CD4-positive, alpha-beta memory T cell (primary cell): Measurements from ENCODE around the gene CELF3. TPM values are rescaled to one million over a fixed set of nuclear protein-coding genes. Genes with fewer than 3 reads are reported as not detected.
"Not testable (repeated sequence)": the region's sequence is repeated elsewhere in the genome, so short reads cannot be mapped to it uniquely, and the experiment has no call there.

Experiments
- CTCF ChIA-PET: fragments of 350-600 bp; sonication (Branson Sonifier 250); formaldehyde crosslinking; loops from one replicate; lab custom pipeline; 2021; ENCODE audit warnings: inconsistent platforms; ENCODE audit not compliant: partially characterized antibody; lab: Charles Lee
- POLR2A ChIA-PET: fragments of 350-600 bp; sonication (Branson Sonifier 250); formaldehyde crosslinking; loops from one replicate; lab custom pipeline; 2021; ENCODE audit not compliant: partially characterized antibody; lab: Charles Lee
- DNase-seq, 5 donors: peaks; one replicate each; pipeline versions ENCODE4 v3.0.0 to v3.0.0-alpha.2; 2020 to 2022; ENCODE audit warnings: mixed read lengths in 1 of 5
- H3K27ac ChIP-seq: one replicate; pipeline ENCODE4 v1.7.0; 2013; ENCODE audit warnings: low read depth, low read length
- H3K27me3 ChIP-seq: 2 replicates; pipeline ENCODE4 v1.7.0; 2013; ENCODE audit warnings: mild to moderate bottlenecking, low read length, moderate library complexity; ENCODE audit not compliant: insufficient read depth
- H3K36me3 ChIP-seq: 2 replicates; pipeline ENCODE4 v1.7.0; 2013; ENCODE audit warnings: mild to moderate bottlenecking, low read length, moderate library complexity; ENCODE audit not compliant: insufficient read depth
- H3K4me1 ChIP-seq: 2 replicates; pipeline ENCODE4 v1.7.0; 2013; ENCODE audit warnings: mild to moderate bottlenecking, low read length, moderate library complexity; ENCODE audit not compliant: insufficient read depth
- H3K4me3 ChIP-seq, 2 donors: one replicate each; pipeline ENCODE4 v1.7.0; 2013; ENCODE audit warnings: low read length in 2 of 2, mild to moderate bottlenecking in 1 of 2
- H3K9me3 ChIP-seq, 2 donors: one replicate each; pipeline ENCODE4 v1.7.0; 2013; ENCODE audit warnings: low read length in 2 of 2, control low read depth in 1 of 2; ENCODE audit not compliant: control insufficient read depth in 1 of 2
- H3K27ac Mint-ChIP-seq, 7 donors: one replicate each; pipeline ENCODE4 v1.8.0; 2020 to 2021; ENCODE audit warnings: mixed read lengths in 7 of 7, mild to moderate bottlenecking in 6 of 7, inconsistent platforms in 3 of 7, moderate library complexity in 3 of 7
- H3K27me3 Mint-ChIP-seq, 2 donors: one replicate each; pipeline ENCODE4 v1.8.0; 2020 to 2021; ENCODE audit warnings: mixed read lengths in 2 of 2
- H3K36me3 Mint-ChIP-seq, 2 donors: one replicate each; pipeline ENCODE4 v1.8.0; 2020 to 2021; ENCODE audit warnings: mixed read lengths in 2 of 2, inconsistent platforms in 1 of 2, mild to moderate bottlenecking in 1 of 2
- H3K4me1 Mint-ChIP-seq, 4 donors: one replicate each; pipeline ENCODE4 v1.8.0; 2020 to 2021; ENCODE audit warnings: mixed read lengths in 4 of 4, mild to moderate bottlenecking in 1 of 4
- H3K4me3 Mint-ChIP-seq, 8 donors: one replicate each; pipeline ENCODE4 v1.8.0; 2020 to 2021; ENCODE audit warnings: mixed read lengths in 8 of 8, mild to moderate bottlenecking in 7 of 8, moderate library complexity in 6 of 8, inconsistent platforms in 3 of 8
- H3K9me3 Mint-ChIP-seq, 8 donors: one replicate each; pipeline ENCODE4 v1.8.0; 2020 to 2021; ENCODE audit warnings: mixed read lengths in 8 of 8, mild to moderate bottlenecking in 5 of 8, inconsistent platforms in 3 of 8, moderate library complexity in 1 of 8
- intact Hi-C: fragments of 100-400 bp; cut with micrococcal nuclease; formaldehyde crosslinking; loops from one replicate; pipeline ENCODE4 v1.15.1; 2023
- polyA plus RNA-seq, 2 donors: library from polyadenylated mRNA; unstranded; fragments of 300-500 nt; fragmentation: Illumina TruSeq; gene quantifications; one replicate each; pipeline ENCODE4 v1.2.3, GENCODE V29; 2021
- total RNA-seq, 2 experiments: library from RNA; stranded (reverse); gene quantifications; one replicate each; pipeline ENCODE4 v1.2.3, GENCODE V29; 2021

The CELF3 gene
- total and polyA plus RNA-seq, 4 experiments from 2014 or later = not detected

DNA sequence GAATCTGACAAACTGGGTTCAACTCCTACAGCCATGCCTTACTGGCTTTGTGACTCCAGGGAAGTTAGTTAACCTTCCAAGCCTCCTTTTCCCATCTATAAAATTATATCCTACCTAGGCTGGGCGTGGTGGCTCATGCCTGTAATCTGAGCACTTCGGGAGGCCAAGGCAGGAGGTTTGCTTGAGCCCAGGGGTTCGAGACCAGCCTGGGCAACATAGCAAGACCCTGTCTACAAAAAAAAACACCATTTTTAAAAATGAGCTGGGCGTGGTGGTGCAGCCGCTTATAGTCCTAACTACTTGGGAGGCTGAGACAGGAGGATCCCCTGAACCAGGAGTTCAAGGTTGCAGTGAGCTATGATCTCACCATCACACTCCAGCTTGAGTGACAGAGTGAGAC is 15.1 kb downstream of the CELF3 start:
- CTCF ChIA-PET = no interaction called here
- H3K9me3 Mint-ChIP-seq = no peaks in the 10 kb centered on the region
- H3K27me3 ChIP-seq = no peaks in the 10 kb centered on the region
- no peaks in the 10 kb centered on the region for H3K9me3 ChIP-seq
- H3K4me3 Mint-ChIP-seq = no peak overlapping the region
- H3K27me3 Mint-ChIP-seq = no peaks in the 10 kb centered on the region
- DNase-seq = no peak
- no peak overlapping the region for H3K4me3 ChIP-seq
- H3K36me3 Mint-ChIP-seq = peaks cover 30 to 41% of the 10 kb centered on the region in 2 donors
- POLR2A ChIA-PET = no interaction called here
- H3K4me1 Mint-ChIP-seq = peaks cover 4 to 8% (median 5%) of the 10 kb centered on the region in 4 donors
- peak overlapping the region in 1 of 7 donors; percentile 36 for H3K27ac Mint-ChIP-seq
- no peak overlapping the region for H3K27ac ChIP-seq
- peaks cover 5% of the 10 kb centered on the region for H3K4me1 ChIP-seq
- intact Hi-C loops = no loop called here
- H3K36me3 ChIP-seq = peaks cover 25% of the 10 kb centered on the region

DNA sequence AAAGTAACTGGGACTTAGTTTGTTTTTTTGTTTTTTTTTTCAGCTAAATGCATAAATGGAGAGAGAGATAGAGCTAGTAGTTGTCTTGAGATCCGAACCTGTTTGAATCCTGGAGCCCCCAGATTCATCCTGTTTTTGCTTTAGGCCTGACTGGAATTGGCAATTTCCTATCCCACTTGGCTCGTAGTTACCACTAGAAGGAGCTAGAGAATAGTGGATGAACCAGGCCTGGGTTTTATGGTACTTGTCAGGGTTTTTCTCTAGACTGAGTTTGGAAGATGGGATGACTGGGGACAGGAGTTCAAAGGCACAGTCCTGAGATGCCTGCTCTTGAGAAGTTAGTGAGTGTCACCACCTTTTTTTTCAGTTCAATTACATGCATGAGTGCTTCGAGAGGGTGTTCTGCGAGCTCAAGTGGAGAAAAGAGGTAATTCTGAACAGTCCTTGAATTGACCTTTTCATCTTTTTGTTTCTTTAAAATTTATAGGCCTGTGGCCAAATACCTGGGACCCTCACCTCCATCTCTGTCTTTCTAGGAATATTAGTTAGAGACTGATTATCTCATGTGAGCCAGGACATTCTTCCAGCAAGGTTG is 23.4 kb downstream of the CELF3 start:
- POLR2A ChIA-PET = no interaction called here
- intact Hi-C loops = loop anchor here (5.0 kb wide), 1 partner anchor 144 kb away; the partner anchor contains the start of gene C2CD4D
- H3K36me3 ChIP-seq = peaks cover 32% of the 10 kb centered on the region
- Mint-ChIP-seq H3K4me3 (no peak overlapping the region), H3K9me3 (no peaks in the 10 kb centered on the region), H3K27me3 (no peaks in the 10 kb centered on the region), H3K36me3 (peaks cover 47 to 69% of the 10 kb centered on the region in 2 donors), H3K27ac (peak overlapping the region in 1 of 7 donors; percentile 17), H3K4me1 (peaks cover 0 to 7% (median 4%) of the 10 kb centered on the region in 4 donors)
- H3K4me3 ChIP-seq = no peak overlapping the region
- no peaks in the 10 kb centered on the region for H3K9me3 ChIP-seq
- peak in 1 of 5 donors; percentile 8 for DNase-seq
- CTCF ChIA-PET = interaction anchor here (1.1 kb wide), 1 partner anchor 147 kb away, joined by 3 read pairs; no protein-coding TSS in a partner anchor
- H3K4me1 ChIP-seq = no peaks in the 10 kb centered on the region
- H3K27ac ChIP-seq = no peak overlapping the region
- no peaks in the 10 kb centered on the region for H3K27me3 ChIP-seq

DNA sequence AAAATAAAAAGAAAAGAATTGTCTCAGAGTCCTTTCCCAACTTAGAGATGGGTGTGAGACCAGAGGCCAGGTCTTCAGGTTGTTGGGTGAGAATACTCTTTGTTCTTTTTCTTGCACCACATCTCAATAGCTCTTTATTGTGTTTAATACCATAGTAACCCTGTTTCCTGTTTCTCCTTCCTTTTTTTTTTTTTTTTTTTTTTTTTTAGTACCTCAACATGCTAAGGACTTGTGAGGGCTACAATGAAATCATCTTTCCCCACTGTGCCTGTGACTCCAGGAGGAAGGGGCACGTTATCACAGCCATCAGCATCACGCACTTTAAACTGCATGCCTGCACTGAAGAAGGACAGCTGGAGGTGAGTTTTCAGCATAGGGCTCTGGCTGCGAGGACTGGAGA is 24.4 kb downstream of the CELF3 start:
- H3K27ac ChIP-seq = no peak overlapping the region
- peak overlapping the region in 2 of 7 donors; percentile 17 to 29 for H3K27ac Mint-ChIP-seq
- ChIA-PET CTCF (interaction anchor here (0.6 kb wide), 1 partner anchor 13 kb away, joined by 3 read pairs; no protein-coding TSS in a partner anchor), POLR2A (no interaction called here)
- H3K4me1 Mint-ChIP-seq = peaks cover 0 to 7% (median 4%) of the 10 kb centered on the region in 4 donors
- H3K4me3 ChIP-seq = no peak overlapping the region
- intact Hi-C loops = loop anchor here (5.0 kb wide), 1 partner anchor 145 kb away; the partner anchor contains the start of gene C2CD4D
- H3K4me3 Mint-ChIP-seq = no peak overlapping the region
- H3K36me3 Mint-ChIP-seq = peaks cover 43 to 63% of the 10 kb centered on the region in 2 donors
- H3K4me1 ChIP-seq = no peaks in the 10 kb centered on the region
- no peak for DNase-seq
- H3K36me3 ChIP-seq = peaks cover 29% of the 10 kb centered on the region
- H3K9me3 Mint-ChIP-seq = no peaks in the 10 kb centered on the region
- no peaks in the 10 kb centered on the region for H3K27me3 Mint-ChIP-seq
- H3K9me3 ChIP-seq = no peaks in the 10 kb centered on the region
- H3K27me3 ChIP-seq = no peaks in the 10 kb centered on the region

DNA sequence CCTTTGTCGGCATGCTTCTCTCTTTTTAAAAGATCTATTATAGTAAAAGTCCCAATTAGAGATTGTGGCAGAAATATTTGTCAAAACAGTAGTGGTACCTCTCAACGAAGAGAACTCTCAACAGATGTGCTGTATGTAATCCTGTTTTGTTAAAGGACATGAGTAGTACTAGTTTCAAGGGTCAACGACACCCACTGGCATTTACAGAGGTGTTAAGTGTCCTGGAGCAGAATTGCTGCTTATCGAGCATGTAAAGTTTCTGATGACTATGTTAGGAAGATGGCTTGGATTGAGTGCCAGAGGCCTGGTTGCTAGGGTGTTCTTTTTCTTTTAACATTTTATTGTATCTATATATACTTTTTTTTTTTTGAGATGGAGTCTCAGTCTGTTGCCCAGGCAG is 27.1 kb downstream of the CELF3 start:
- no peak for DNase-seq
- intact Hi-C loops = no loop called here
- H3K27ac ChIP-seq = no peak overlapping the region
- no peak overlapping the region for H3K4me3 ChIP-seq
- CTCF ChIA-PET = no interaction called here
- no peak overlapping the region for H3K27ac Mint-ChIP-seq
- H3K9me3 Mint-ChIP-seq = no peaks in the 10 kb centered on the region
- POLR2A ChIA-PET = no interaction called here
- peaks cover 0 to 7% (median 5%) of the 10 kb centered on the region in 4 donors for H3K4me1 Mint-ChIP-seq
- H3K9me3 ChIP-seq = no peaks in the 10 kb centered on the region
- peaks cover 29% of the 10 kb centered on the region for H3K36me3 ChIP-seq
- H3K4me1 ChIP-seq = no peaks in the 10 kb centered on the region
- no peak overlapping the region for H3K4me3 Mint-ChIP-seq
- H3K36me3 Mint-ChIP-seq = peaks cover 37 to 55% of the 10 kb centered on the region in 2 donors
- no peaks in the 10 kb centered on the region for H3K27me3 Mint-ChIP-seq
- no peaks in the 10 kb centered on the region for H3K27me3 ChIP-seq

DNA sequence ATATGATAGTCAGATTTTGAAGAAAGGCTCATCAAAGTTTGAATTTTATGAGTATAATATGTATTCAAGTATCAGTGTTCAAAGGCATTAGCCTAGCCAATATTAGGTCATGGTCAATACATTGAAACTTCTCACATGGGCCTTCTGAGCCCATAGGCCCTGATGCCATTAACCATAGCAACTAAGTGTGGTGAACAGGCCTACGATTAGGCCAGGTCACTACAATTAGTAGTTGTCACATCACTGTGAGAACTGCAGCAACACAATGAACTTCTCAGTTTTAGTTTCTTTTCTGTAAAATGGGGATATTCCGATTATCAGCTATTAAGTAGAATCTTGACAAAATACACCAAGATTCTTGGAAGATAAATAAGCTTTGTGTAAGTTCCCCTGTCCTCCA is 30.0 kb downstream of the CELF3 start:
- H3K4me1 Mint-ChIP-seq = peaks cover 0 to 5% (median 2%) of the 10 kb centered on the region in 4 donors
- DNase-seq = no peak
- no peaks in the 10 kb centered on the region for H3K4me1 ChIP-seq
- no peaks in the 10 kb centered on the region for H3K27me3 ChIP-seq
- H3K36me3 ChIP-seq = peaks cover 14% of the 10 kb centered on the region
- H3K4me3 Mint-ChIP-seq = no peak overlapping the region
- H3K36me3 Mint-ChIP-seq = peaks cover 22 to 44% of the 10 kb centered on the region in 2 donors
- no peak overlapping the region for H3K27ac Mint-ChIP-seq
- no peaks in the 10 kb centered on the region for H3K9me3 ChIP-seq
- intact Hi-C loops = no loop called here
- ChIA-PET POLR2A (no interaction called here), CTCF (interaction anchor here (1.0 kb wide), 1 partner anchor 48 kb away, joined by 4 read pairs; no protein-coding TSS in a partner anchor)
- no peaks in the 10 kb centered on the region for H3K9me3 Mint-ChIP-seq
- H3K27me3 Mint-ChIP-seq = no peaks in the 10 kb centered on the region
- H3K4me3 ChIP-seq = no peak overlapping the region
- no peak overlapping the region for H3K27ac ChIP-seq

DNA sequence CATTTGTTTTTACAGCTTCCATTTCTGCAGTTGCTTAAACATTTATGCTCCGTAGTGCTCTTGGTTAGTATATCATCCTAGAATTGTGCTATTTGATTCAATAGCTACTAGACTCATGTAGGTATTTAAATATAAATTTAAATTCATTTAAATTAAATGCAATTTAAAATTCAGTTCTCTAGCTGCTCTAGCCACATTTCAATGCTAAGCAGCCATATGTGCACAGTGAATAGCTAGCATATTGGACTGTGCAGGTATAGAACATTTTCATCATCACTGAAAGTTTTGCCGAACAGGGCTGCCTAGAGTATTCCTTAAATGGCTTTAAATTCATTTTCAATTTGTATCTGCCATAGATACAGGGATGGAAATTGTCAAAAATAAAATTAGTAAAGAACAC is 32.5 kb downstream of the CELF3 start:
- intact Hi-C loops = no loop called here
- H3K9me3 Mint-ChIP-seq = no peaks in the 10 kb centered on the region
- H3K4me1 Mint-ChIP-seq = peaks cover 0 to 5% (median 0%) of the 10 kb centered on the region in 4 donors
- Histone ChIP-seq H3K27ac (no peak overlapping the region), H3K9me3 (no peaks in the 10 kb centered on the region), H3K4me1 (no peaks in the 10 kb centered on the region), H3K4me3 (no peak overlapping the region), H3K36me3 (peaks cover 14% of the 10 kb centered on the region), H3K27me3 (no peaks in the 10 kb centered on the region)
- H3K36me3 Mint-ChIP-seq = peaks cover 34 to 39% of the 10 kb centered on the region in 2 donors
- no peak overlapping the region for H3K4me3 Mint-ChIP-seq
- ChIA-PET POLR2A (interaction anchor here (0.7 kb wide), 1 partner anchor 74 kb away, joined by 4 read pairs; no protein-coding TSS in a partner anchor), CTCF (interaction anchor here (0.7 kb wide), 1 partner anchor 74 kb away, joined by 3 read pairs; no protein-coding TSS in a partner anchor)
- no peak for DNase-seq
- H3K27ac Mint-ChIP-seq = no peak overlapping the region
- no peaks in the 10 kb centered on the region for H3K27me3 Mint-ChIP-seq

DNA sequence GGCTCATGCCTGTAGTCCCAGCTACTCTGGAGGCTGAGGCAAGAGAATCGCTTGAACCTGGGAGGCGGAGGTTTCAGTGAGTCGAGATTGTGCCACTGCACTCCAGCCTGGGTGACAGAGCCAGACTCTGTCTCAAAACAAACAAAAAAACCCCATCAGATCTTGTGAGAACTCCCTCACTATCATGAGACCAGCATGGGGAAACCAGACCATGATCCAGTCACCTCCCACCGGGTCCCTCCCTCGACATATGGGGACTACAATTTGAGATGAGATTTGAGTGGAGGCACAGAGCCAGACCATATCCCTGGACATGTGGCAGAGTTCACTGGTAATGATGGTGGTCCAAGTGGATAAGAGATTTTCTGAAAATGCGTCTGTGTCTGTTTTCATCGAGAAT is 33.7 kb downstream of the CELF3 start:
- H3K4me3 Mint-ChIP-seq, H3K27me3 ChIP-seq, CTCF ChIA-PET, H3K4me3 ChIP-seq, H3K27me3 Mint-ChIP-seq, H3K4me1 ChIP-seq, H3K27ac ChIP-seq, POLR2A ChIA-PET, DNase-seq, H3K4me1 Mint-ChIP-seq, H3K9me3 ChIP-seq, H3K9me3 Mint-ChIP-seq, intact Hi-C loops: not testable (repeated sequence)
- peaks cover 34 to 41% of the 10 kb centered on the region in 2 donors for H3K36me3 Mint-ChIP-seq
- peaks cover 14% of the 10 kb centered on the region for H3K36me3 ChIP-seq
- H3K27ac Mint-ChIP-seq = peak overlapping the region in 1 of 7 donors; percentile 48
